ENCODE measurements around the gene APLP2.
"Not testable (repeated sequence)": the region's sequence is repeated elsewhere in the genome, so short reads cannot be mapped to it uniquely, and the experiment has no call there.

The APLP2 gene

DNA sequence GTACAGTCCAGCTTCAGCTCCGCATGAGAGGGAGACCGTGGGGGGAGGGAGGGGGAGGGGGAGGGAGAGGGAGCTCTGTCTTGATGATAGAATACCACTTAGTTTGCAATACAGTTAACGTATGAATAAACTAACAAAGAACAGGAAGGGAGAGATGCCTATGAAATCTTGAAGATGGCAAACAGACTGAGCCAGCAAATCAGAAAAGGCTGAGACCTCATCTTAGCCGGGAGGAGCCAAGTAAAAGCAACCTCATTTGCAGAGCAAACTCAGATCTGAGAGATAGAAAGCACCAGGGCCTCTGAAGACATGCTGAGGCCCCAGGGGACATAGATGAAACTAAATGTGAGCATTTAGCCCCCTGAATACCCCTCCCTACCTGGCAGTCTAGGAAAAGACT, 23.0 kb downstream of the APLP2 start:
- no peak for DNase-seq (ENCODE audit: low spot score)

DNA sequence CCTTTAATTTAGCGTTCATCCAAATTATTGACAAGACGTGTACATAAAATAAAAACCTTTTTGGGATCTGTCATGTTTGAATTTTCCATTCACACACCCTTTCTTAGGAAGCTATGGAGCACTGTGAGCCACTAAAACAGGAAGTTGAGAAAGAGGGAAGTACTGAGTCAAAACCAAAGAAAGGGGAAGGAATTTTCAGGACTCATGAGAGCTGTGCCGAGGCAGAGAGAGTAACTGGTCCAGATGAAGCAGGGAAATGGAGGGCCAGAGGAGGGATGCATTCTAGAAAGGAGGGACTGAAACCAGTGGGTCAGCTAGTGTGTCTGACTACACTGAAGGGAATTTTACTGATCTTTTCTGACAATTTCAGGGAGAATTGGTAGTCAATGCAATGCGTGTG, 24.9 kb downstream of the APLP2 start:
- no peak for DNase-seq (ENCODE audit: low spot score)

DNA sequence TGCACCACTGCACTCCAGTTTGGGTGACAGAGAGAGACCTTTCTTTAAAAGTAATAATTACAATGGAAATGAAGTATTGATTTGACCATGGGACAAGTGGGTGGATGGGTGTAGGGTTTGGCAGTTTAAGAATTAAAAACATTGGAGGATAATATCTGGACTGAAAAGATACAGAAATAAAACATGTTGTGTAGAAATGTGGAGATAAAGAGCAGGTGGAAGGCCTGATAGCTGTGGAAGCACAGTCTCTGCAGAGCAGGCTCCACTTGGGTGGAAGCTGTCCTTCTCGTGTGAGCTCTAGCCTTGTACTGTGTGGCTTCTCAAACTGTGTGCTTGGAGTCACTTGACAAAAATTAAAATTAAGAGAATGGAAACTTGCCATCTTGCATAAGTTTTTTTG, 25.6 kb downstream of the APLP2 start:
- no peak for DNase-seq (ENCODE audit: low spot score)

DNA sequence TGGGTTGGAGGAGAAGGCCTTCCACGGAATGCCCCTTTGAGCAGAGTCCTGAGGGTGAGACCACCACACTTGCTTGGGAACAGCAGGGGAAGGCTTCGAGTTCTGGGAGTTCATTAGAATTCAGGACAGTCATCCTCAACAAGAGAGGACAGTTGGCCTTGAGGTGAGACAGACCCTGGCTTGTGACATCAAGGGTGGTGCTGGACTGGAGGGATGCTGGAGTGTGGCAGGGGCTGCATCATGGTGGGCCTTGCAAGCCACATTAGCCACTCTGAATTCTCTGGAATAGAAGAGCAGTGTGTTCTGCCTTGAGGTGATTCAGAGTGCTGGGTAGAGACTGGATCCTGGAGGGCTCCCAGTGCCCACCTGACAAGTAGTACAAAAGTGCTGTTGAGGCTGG, 26.3 kb downstream of the APLP2 start:
- DNase-seq (ENCODE audit: low spot score), result no peak

DNA sequence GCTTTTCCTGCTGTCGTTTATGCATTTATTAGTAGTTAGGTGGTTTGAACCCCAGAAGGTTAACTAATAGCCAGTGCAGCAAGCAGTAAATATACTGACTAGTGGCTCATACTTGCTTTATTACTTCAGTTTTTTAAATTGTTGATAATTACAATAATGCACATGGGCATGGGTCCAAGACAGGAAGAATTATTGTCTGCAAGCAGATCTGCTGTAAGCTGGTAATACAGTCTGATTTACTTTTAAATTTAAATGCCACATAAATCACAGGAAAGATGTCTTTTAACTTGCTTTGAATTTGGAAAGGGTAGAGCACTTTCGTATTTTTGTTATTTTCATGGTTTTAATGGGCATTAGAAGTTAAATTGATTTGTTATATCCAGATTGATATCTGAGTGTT, 27.1 kb downstream of the APLP2 start:
- no peak for DNase-seq (ENCODE audit: low spot score)

DNA sequence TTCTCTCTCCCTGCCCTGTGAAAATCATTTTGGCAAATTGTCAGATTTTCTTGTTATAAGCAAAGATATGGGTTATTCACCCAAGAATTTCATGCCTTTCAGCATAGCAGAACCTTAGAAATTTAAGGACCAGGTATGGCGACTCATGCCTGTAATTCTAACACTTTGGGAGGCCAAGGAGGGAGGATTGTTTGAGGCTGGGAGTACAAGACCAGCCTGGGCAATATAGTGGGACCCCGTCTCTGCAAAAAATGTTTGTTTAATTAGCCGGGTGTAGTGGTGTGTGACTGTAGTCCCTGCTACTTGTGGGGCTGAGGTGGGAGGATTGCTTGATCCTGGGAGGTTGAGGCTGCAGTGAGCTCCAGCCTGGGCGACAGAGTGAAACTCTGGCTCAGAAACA, 27.6 kb downstream of the APLP2 start:
- DNase-seq (ENCODE audit: low spot score), result no peak

DNA sequence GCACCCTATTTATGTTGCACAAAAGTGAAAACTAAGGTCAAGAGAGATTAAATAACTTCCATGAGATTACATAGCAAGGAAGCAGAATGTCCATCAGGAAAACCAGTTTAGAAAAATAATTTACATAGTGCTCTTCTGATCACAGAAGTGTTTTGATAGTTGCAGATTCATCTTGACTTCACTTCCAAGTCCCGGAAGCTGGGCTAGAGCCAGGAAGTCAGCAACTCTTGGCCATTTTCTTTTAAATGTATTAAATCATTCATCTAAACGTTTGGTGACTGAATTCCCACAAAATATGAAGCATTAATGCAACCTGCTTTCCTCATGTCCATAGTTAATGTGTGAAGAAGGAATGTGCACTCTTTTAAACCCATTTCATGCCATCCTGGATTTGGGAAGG, 29.7 kb downstream of the APLP2 start:
- DNase-seq (ENCODE audit: low spot score), result no peak

DNA sequence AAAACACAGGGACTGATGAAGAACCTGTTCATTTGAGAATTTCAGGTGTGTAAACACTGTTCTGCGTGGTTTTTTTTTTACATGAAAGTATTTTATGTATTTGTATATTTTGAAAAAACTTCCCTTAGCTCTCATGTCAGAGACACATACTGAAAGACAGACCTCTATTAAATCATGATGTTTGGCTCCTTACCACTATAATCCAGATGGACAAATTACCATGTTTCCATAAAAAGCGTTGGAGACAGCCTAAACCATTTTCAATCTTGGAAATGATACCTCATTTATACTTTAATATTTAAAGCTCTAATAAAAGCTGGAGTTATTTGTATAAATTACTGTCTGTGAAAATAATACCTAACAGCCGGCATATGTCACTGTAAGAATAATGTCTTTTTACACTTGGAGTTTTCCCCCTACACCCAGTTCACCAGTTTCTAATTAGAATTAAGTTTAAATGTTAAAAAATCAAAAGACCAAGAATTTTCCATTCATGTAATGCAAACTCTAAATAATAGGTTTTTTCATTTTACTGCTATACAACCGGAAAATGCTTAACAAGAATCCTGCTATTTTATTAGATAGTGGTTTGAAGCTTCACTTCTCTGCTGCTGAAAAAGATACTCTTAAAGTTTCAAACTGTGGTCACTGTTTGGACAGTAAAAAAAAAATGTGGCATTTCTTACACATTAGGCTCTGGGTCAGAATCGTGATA, 30.8 kb downstream of the APLP2 start:
- no peak for DNase-seq (ENCODE audit: low spot score)

DNA sequence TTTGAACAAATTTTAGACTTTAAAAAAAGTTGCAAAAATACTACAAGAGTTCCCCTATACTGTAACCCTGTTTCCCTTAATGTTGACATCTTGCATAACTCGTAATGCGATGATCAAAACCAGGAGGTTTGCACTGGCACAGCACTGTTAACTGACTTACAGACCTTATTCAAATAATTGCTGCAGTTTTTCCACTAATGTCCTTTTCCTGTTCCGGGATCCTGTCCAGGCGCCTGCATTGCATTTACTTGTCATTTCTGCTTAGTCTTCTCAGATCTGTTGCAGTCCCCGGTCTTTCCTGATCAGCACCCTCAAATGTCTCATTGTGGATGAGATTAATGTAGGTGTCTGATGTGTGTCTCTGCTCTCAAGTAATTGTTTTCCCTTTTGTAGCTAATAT, 32.0 kb downstream of the APLP2 start:
- DNase-seq (ENCODE audit: low spot score), result no peak

DNA sequence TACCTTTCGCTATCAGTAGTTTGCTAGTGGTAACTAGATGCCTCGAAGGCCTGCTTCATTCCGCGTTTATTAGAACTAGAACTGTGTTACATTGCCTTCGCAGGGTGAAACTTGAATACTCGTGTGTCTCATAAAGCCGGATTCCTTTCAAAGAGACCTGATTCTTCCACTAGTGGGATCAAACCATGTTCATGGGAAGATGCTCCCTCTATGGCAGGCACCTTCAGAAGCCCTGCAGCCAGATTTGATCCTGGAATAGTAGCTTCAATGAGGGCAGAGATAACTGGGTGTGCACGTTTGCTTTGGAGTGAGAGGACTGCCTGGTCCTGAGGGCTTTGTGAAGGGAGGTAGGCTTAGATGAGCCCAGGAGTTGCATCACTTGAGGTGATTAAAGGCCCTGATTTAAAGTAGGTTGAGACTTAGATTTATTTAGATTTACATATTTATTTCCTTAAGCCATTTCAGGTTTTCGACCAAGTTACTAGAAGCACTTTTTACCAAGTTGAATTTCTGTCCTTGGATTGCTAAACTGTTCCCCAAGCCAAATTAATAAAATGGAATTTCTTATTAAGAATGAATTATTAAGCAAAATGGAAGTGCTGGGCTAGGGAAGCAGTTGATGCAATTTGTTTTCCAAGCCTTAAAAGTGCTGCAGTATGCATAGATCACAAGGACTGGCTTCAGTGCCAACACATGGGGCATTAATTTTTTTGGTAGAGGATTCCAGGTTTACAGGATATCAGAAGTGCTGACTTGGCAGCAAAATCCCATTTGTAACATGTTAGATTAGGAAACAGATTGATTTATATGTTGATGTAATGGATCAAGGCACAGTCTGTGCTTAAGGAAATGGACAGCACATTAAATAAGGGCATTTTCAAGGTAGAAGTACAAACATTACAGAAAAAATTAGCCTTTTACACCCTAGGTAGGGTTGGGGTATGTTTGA, 32.9 kb downstream of the APLP2 start:
- no peak for DNase-seq (ENCODE audit: low spot score)

DNA sequence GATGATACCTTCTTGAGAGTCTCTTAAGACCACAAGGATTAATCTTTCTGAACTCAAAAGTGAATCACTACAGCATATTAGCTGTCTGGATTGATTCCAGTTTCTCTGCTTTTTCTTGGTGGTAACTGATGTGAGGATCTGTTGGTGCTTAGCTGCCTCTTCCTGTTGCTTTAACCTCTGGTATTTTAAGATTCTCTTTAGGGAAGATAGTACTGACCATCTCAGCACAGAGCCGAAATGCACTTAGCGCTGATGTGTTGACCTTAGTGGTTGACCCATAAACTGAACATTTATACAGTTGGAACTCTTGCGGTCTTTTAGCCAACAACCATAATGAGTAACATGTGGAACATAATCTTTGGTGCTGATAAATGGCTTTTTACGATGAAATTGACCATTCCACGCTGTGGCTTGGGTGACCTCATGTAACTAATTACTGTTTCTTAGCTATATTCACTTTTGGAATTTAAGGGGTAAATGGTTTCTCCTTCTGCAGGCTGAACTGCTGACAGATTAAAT, 33.7 kb downstream of the APLP2 start:
- DNase-seq (ENCODE audit: low spot score), result no peak

DNA sequence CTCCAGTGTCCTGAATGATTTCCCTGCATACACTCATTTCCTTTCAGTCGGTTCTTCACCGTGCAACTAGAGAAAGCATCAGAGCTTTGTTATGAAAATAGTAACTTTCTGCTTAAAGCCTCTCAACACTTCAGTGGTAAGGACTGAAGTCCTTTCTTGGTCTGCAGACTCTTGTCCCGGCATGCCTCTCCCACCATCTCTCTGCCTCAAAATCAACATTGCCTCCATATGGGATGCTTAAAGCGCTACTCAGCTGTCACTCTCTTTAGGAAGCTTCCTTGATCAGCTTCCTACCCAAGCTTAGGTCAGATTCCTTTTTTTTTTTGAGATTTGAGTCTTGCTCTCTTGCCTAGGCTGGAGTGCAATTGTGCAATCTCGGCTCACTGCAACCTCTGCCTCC, 36.7 kb downstream of the APLP2 start:
- DNase-seq (ENCODE audit: low spot score), result no peak

DNA sequence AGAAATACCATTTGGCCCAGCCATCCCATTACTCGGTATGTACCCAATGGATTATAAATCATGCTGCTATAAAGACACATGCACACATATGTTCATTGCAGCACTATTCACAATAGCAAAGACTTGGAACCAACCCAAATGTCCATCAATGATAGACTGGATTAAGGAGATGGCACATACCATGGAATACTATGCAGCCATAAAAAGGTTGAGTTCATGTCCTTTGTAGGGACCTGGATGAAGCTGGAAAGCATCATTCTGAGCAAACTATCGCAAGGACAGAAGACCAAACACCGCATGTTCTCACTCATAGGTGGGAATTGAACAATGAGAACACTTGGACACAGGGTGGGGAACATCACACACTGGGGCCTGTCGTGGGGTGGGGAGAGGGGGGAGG, 39.0 kb downstream of the APLP2 start:
- DNase-seq (ENCODE audit: low spot score), result not testable (repeated sequence)

DNA sequence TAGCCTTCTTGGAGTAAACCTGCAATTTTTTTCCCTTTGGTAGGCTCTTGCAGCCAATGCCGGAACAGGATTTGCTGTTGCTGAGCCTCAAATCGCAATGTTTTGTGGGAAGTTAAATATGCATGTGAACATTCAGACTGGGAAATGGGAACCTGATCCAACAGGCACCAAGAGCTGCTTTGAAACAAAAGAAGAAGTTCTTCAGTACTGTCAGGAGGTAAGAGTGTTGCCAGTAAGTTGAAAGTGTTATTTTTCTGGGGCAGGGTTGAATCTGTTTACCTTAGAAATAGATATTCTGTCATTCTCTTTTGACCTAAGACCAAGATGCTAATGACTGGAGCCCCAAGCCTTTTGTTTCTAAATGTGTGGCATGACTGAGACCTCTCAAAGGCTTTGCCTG, 39.7 kb downstream of the APLP2 start:
- no peak for DNase-seq (ENCODE audit: low spot score)

DNA sequence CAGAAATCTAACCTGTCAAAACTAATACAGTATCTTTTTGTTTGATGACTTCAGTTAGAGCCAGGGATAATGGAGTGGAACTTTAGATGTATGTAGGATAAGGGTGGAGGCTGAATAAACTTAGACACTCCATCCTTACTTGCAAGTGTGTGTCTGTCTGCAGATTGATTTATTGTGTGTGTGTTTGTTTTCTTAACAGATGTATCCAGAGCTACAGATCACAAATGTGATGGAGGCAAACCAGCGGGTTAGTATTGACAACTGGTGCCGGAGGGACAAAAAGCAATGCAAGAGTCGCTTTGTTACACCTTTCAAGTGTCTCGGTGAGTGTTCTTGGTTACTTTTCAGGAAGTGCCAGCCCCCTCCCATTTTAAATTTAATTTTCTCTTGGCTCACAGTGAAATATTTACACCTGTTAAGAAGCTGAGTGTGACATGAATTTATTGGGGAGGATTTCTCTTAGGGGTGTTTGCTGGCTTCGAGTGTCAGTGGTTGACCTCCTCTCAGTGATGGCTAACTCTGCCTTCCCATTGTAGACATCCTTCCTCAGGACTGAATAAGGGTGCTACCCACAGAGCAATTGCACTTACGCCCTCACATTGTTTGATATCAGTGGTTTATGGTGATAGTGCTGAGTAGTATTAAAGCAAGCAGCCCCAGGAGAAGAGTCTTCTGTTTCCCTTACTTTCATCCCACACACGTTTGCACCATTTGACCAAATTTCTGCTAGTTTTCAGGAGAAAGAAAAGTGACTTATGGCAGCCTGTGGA, 40.8 kb downstream of the APLP2 start:
- no peak for DNase-seq (ENCODE audit: low spot score)

DNA sequence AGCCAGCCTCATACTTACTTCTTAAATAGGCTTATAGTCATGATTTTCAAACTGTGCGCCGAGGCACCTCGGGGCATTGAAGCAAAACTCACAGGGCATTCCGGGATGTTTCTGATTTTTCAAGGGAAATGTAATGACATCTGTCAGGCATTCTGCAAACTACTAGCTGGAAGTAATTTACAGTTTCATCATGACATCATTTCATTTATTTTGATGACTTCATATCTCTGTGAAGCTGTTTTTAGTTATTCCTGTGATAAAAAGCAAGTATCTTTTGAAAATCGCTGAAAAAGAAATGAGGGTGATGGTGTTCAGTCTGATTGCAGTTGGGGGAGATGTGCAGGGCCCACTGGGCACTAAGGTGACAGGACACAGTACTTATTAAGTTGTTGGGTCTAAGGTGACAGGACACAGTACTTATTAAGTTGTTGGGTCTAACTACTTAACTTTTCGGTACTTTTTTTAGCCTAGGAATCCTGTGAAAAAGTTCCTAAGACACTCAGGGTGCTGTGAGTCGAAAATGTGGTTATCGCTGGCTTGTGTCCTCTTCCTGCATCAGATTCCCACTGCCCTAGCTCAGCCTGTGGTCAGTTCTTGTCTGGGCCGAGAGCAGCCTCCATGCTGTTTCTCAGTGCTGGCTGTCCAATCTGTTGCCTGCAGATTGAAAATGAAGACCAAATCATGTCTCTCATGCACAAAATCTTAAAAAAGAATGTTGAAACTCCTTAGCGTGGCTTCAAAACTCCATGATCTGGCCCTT, 42.6 kb downstream of the APLP2 start:
- DNase-seq (ENCODE audit: low spot score), result no peak

DNA sequence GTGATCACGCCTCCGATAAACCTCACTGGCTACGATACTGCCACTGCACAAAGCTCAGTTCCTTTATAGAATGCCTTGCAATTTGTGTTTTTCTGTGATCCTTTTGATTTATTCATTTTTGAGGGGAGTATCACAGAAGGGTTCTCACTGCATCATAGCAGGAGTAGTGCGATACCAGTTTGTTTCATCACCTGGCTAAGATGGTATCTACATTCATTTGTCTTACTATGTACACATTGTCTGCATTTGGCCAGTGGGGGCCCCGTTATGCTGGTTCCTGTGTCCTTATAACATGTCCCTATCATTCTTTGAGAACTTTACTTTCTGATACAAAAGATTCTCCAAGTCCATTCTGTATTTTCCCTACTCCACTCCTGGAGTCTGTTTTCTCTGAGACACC, 44.6 kb downstream of the APLP2 start:
- DNase-seq (ENCODE audit: low spot score), result no peak

DNA sequence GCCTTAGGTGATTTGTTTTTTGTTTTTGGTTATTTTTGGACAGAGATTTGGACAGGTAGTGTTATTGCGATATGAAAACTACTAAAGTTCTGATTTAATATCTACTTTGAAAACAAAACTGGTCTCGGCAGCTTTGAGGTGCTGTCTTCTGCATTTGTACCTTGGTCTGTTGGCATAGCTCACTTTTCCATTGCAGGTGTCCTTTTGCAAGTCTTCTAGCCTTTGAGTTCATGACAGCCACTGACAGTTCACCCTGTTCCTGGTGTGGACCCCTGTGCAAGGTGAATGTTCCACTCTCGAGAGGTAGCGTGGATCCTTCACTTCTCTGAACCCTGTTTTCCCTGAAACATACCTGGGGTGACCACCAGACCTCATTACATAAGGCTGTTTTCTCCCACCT, 45.0 kb downstream of the APLP2 start:
- DNase-seq (ENCODE audit: low spot score), result no peak

DNA sequence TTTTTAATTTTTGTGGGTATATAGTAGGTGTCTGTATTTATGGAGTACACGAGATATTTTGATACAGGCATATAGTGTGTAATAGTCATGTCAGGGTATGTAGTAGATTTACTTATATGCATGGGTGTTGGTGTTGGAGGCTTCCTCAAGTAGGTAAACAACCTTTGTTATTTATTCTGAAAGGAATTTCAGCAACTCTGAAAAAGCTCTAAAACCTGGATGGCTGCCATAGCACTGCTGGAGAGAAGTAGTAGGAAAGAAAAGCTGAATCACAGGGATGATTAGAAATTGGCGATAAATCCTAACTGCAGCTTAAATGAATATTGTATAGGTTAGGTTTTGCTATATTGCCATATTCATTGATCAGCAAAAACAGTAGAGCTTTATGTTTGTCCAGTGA, 45.5 kb downstream of the APLP2 start:
- no peak for DNase-seq (ENCODE audit: low spot score)

DNA sequence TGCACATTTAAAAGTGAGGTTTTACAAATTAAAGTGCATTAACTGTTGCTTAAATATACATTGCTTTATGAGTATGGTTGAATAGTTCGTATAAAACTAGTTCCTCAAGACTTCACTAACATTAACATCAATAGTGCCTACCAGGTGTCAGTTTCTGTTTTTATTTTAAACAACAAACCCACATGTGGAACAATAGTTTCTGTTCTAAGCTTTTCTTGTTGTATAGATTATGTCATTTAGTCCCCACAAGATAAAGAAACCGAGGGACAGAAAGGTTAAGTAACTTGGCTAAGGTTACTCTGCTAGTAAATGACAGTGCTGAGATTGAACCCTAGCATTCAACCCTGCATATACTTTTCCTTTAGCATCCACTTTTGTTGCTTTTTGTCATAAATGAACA, 48.5 kb downstream of the APLP2 start:
- no peak for DNase-seq (ENCODE audit: low spot score)

DNA sequence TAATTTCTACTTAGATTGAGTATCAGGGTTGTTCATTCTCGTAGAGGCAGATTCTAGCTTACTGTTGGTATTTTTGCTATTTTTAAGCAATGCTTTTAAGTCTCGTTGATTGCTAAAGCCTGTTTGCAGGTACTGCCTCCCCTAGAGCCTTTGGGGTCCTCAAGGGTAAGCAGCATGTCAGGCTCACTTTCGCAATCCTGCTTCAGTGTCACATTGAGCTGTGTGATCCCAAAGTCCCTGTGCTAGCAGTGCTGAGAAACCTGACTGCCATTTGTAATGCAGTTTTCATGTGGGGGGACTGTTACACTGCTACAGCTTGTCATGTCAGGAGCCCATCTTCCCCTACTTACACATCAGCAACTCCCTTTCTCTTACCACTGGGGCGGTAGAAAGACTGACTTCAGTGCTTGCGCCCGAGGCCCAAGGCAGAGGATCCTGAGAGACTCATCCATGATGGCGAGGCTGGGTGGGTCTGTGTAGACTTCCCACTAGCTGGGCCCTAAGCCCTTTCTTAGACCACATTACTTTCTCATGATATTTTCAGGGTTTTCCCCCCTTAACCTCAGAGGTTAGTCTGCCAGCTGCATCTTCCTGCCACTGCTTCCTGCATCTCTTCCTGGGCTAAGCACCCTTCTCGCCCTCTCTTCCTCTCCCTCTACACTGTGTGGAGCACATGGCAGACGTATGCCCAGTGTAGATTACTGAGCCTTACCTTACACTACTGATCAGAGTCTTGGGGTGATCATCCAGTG, 49.1 kb downstream of the APLP2 start:
- peak; percentile 34 for DNase-seq (ENCODE audit: low spot score)

All from CD4-positive, alpha-beta T cell treated with Interleukin-2 at 100 ng/mL for 4 hours (primary cell).